ENCODE measurements around the gene CRTC1. TPM values are rescaled to one million over a fixed set of nuclear protein-coding genes. Genes with fewer than 3 reads are reported as not detected.

CRTC1 gene
- total RNA-seq, 1 donor from 2014 or later, result 10.3 TPM

GRCh38 chr19:18650021-18650390, 33.5 kb upstream of the CRTC1 start:
- peak; percentile 73 for DNase-seq
- peak; percentile 72 for ATAC-seq
- intact Hi-C loops (cut with micrococcal nuclease), result no loop called here

- DNase-seq (peak; percentile 87), ATAC-seq (peak; percentile 66)
- intact Hi-C loops (cut with micrococcal nuclease), result no loop called here
Observed at GRCh38 chr19:18650468-18651041, 32.9 kb upstream of the CRTC1 start.

- DNase-seq, result peak; percentile 21
- intact Hi-C loops (cut with micrococcal nuclease), result no loop called here
- no peak for ATAC-seq
Observed at GRCh38 chr19:18651300-18651699, 32.2 kb upstream of the CRTC1 start.

- ATAC-seq (no peak), DNase-seq (peak; percentile 23)
- intact Hi-C loops (cut with micrococcal nuclease), result no loop called here
Observed at GRCh38 chr19:18651733-18652132, 31.7 kb upstream of the CRTC1 start.

GRCh38 chr19:18653853-18654252, 29.6 kb upstream of the CRTC1 start:
- intact Hi-C loops (cut with micrococcal nuclease), result no loop called here
- ATAC-seq, result no peak
- no peak for DNase-seq

- DNase-seq, result no peak
- no peak for ATAC-seq
- intact Hi-C loops (cut with micrococcal nuclease), result no loop called here
Observed at GRCh38 chr19:18654469-18654868, 29.0 kb upstream of the CRTC1 start.

- no peak for ATAC-seq
- intact Hi-C loops (cut with micrococcal nuclease), result no loop called here
- peak; percentile 24 for DNase-seq
Observed at GRCh38 chr19:18655173-18655844, 28.2 kb upstream of the CRTC1 start.

GRCh38 chr19:18656337-18657086, 27.0 kb upstream of the CRTC1 start:
- intact Hi-C loops (cut with micrococcal nuclease), result no loop called here
- no peak for DNase-seq
- no peak for ATAC-seq

- intact Hi-C loops (cut with micrococcal nuclease), result no loop called here
- DNase-seq, result peak; percentile 82
- ATAC-seq, result peak; percentile 45
Observed at GRCh38 chr19:18657590-18658365, 25.7 kb upstream of the CRTC1 start.

GRCh38 chr19:18658366-18658855, 25.1 kb upstream of the CRTC1 start:
- DNase-seq (no peak), ATAC-seq (no peak)
- intact Hi-C loops (cut with micrococcal nuclease), result no loop called here

- intact Hi-C loops (cut with micrococcal nuclease), result no loop called here
- peak; percentile 77 for DNase-seq
- ATAC-seq, result peak; percentile 60
Observed at GRCh38 chr19:18659281-18660050, 24.0 kb upstream of the CRTC1 start.

- peak; percentile 81 for DNase-seq
Observed at GRCh38 chr19:18660051-18660910, 23.2 kb upstream of the CRTC1 start.

GRCh38 chr19:18660939-18661670, 22.4 kb upstream of the CRTC1 start:
- intact Hi-C loops (cut with micrococcal nuclease), result no loop called here
- no peak for ATAC-seq
- DNase-seq, result no peak

More at GRCh38 chr19:18660051-18660910, 23.2 kb upstream of the CRTC1 start:
- peak; percentile 74 for ATAC-seq
- intact Hi-C loops (cut with micrococcal nuclease), result no loop called here

- intact Hi-C loops (cut with micrococcal nuclease), result no loop called here
- ATAC-seq (no peak), DNase-seq (no peak)
Observed at GRCh38 chr19:18662972-18663732, 20.3 kb upstream of the CRTC1 start.

- intact Hi-C loops (cut with micrococcal nuclease), result no loop called here
- DNase-seq (no peak), ATAC-seq (no peak)
Observed at GRCh38 chr19:18663940-18664530, 19.4 kb upstream of the CRTC1 start.

GRCh38 chr19:18665771-18666202, 17.7 kb upstream of the CRTC1 start:
- DNase-seq, result no peak
- intact Hi-C loops (cut with micrococcal nuclease), result no loop called here
- ATAC-seq, result peak; percentile 51
